HFFc6 (cell line): ENCODE data around the gene PRKAA1. TPM values are rescaled to one million over a fixed set of nuclear protein-coding genes. Genes with fewer than 3 reads are reported as not detected.
A peak's percentile ranks its signal among the peaks of the same experiment; 100 is the strongest.

Experiments
- DNase-seq: peaks from one replicate; pipeline ENCODE4 v3.0.0-alpha.2; 2018
- H3K27ac Mint-ChIP-seq: 2 replicates; pipeline ENCODE4 v1.8.0; 2020; ENCODE audit warnings: mild to moderate bottlenecking, mixed read lengths
- H3K27me3 Mint-ChIP-seq: 2 replicates; pipeline ENCODE4 v1.8.0; 2021; ENCODE audit warnings: mild to moderate bottlenecking, moderate library complexity, mixed read lengths; ENCODE audit not compliant: insufficient read depth
- H3K36me3 Mint-ChIP-seq: 2 replicates; pipeline ENCODE4 v1.8.0; 2021; ENCODE audit warnings: low read depth, mixed read lengths
- H3K4me1 Mint-ChIP-seq: 2 replicates; pipeline ENCODE4 v1.8.0; 2020; ENCODE audit warnings: low read depth, mixed read lengths
- H3K4me3 Mint-ChIP-seq: 2 replicates; pipeline ENCODE4 v1.8.0; 2020; ENCODE audit warnings: mild to moderate bottlenecking, moderate library complexity, mixed read lengths
- H3K9me3 Mint-ChIP-seq: 2 replicates; pipeline ENCODE4 v1.8.0; 2020; ENCODE audit warnings: mild to moderate bottlenecking, mixed read lengths
- total RNA-seq, 6 experiments: library from RNA; stranded (reverse); fragmentation: NEBNext Ultra II Directional; extraction: Animal tissue kit (Norgen Biotek cat#: 25700); gene quantifications; 2 replicates in 1 of 6; 3 replicates in 5 of 6; pipeline ENCODE4 v1.2.3, GENCODE V29; 2021
- TF ChIP-seq, protein P1 (sequence below): fragments of 200-600 bp; sonication (generic); IDR thresholded peaks from 2 replicates; pipeline ENCODE4 v1.5.0; 2021; ENCODE audit warnings: antibody characterized with exemption, mild to moderate bottlenecking

The PRKAA1 gene
- total RNA-seq, 6 experiments from 2014 or later: 81.7 to 103 (median 88.3) TPM

DNA sequence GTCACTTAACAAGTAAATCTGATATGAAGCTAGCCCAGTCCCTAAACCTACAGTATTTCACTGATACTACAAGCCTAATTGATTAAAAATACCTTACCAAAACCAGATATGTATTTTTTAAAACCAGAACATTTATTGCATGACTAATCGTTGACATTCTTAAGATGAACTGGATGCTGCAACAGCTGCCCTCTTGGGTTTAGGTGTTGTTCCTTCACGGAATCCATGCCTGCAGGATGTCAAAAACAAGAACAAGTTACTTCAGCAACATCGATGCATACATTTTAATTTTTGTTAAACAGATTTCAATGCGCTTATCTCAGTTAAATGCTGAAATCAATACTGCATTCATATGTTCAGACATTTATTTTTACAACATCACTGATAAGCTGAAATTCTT lies 34.2 kb upstream of the PRKAA1 start:
- peak overlapping the region; percentile 76 for H3K27ac Mint-ChIP-seq
- H3K27me3 Mint-ChIP-seq: peaks cover 17% of the 10 kb centered on the region
- peaks cover 72% of the 10 kb centered on the region for H3K4me1 Mint-ChIP-seq
- DNase-seq: no peak
- TF ChIP-seq, protein P1, sequence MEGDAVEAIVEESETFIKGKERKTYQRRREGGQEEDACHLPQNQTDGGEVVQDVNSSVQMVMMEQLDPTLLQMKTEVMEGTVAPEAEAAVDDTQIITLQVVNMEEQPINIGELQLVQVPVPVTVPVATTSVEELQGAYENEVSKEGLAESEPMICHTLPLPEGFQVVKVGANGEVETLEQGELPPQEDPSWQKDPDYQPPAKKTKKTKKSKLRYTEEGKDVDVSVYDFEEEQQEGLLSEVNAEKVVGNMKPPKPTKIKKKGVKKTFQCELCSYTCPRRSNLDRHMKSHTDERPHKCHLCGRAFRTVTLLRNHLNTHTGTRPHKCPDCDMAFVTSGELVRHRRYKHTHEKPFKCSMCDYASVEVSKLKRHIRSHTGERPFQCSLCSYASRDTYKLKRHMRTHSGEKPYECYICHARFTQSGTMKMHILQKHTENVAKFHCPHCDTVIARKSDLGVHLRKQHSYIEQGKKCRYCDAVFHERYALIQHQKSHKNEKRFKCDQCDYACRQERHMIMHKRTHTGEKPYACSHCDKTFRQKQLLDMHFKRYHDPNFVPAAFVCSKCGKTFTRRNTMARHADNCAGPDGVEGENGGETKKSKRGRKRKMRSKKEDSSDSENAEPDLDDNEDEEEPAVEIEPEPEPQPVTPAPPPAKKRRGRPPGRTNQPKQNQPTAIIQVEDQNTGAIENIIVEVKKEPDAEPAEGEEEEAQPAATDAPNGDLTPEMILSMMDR: no peak
- peaks cover 78% of the 10 kb centered on the region for H3K36me3 Mint-ChIP-seq
- peaks cover 7% of the 10 kb centered on the region; the same call in 1 of the 2 replicates for H3K9me3 Mint-ChIP-seq
- peak overlapping the region; percentile 100 for H3K4me3 Mint-ChIP-seq

DNA sequence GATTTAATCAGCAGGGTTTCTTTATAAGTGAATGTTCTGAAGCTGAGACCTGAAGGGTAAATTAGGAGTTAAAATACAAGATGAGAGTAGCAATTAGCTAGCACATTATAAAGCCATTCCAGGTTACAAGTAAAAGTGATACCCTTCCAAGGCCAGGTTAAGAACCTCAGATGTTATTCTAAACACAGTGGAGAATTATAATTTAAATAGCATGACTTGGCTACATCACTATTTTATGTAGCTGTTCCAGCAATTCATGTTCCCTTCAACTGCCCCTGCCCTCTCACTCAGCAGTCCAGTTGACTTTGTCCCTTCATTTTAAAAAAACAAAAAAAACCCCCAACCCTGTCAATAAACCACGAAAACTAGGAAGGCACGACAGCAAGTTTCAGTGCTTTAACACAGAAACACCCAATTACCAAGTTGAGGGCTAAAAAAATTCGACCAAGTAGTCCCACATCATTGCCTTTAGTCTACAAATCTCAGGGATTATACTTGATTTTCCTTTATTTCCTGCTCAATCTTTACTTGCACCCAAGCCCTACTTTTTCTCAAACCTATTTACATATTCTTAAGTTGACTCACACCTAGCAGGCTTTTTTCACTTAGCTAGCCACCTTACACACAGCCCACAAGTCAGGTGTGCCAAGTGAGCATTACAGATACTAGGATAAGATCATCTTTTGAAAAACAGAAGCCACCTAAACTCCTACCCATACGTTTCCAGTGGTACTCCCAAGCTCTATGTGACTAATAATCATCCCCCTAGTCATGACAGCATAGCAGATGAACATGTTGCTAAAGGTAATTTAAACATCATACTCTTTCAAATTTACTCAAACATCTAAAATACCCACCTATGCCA lies 33.4 kb upstream of the PRKAA1 start:
- Mint-ChIP-seq H3K27ac (peak overlapping the region; percentile 76), H3K27me3 (peaks cover 17% of the 10 kb centered on the region), H3K9me3 (peaks cover 7% of the 10 kb centered on the region; the same call in 1 of the 2 replicates), H3K4me3 (peak overlapping the region; percentile 100), H3K4me1 (peaks cover 76% of the 10 kb centered on the region), H3K36me3 (peaks cover 86% of the 10 kb centered on the region)
- TF ChIP-seq, protein P1: no peak
- no peak for DNase-seq

DNA sequence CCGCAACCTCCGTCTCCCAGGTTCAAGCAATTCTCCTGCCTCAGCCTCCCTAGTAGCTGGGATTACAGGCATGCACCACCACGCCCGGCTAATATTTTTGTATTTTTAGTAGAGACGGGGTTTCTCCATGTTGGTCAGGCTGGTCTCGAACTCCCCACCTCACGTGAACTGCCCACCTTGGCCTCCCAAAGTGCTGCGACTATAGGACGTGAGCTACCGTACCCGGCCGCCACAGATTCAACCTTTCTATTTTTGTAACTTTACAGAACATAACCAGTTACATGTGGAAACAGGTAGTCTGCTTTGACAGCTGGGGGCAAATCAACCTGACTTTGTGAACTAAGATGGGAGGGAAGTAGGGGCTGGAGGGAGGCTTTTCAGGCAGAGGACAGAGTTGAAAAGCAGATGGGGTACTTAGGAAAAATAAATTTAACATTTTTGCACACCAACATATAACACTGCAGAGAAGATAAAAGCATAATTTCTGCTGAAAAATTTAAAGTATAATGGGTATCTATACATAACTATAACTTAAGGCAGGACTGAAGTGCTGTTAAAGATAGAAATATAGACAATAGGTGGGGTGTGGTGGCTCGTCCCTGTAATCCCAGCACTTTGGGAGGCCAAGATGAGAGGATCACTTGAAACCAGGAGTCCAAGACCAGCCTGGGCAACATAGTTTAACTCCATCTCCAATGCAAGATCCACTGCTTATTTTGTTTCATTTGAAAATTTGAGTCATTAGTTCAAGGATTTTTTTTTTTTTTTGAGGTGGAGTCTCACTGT lies 31.8 kb upstream of the PRKAA1 start:
- Mint-ChIP-seq H3K9me3 (no peaks in the 10 kb centered on the region; the same call in 1 of the 2 replicates), H3K4me1 (peaks cover 61% of the 10 kb centered on the region), H3K27me3 (peaks cover 22% of the 10 kb centered on the region), H3K27ac (peak overlapping the region; percentile 67), H3K36me3 (peaks cover 82% of the 10 kb centered on the region), H3K4me3 (no peak overlapping the region)
- DNase-seq: no peak
- TF ChIP-seq, protein P1: no peak

DNA sequence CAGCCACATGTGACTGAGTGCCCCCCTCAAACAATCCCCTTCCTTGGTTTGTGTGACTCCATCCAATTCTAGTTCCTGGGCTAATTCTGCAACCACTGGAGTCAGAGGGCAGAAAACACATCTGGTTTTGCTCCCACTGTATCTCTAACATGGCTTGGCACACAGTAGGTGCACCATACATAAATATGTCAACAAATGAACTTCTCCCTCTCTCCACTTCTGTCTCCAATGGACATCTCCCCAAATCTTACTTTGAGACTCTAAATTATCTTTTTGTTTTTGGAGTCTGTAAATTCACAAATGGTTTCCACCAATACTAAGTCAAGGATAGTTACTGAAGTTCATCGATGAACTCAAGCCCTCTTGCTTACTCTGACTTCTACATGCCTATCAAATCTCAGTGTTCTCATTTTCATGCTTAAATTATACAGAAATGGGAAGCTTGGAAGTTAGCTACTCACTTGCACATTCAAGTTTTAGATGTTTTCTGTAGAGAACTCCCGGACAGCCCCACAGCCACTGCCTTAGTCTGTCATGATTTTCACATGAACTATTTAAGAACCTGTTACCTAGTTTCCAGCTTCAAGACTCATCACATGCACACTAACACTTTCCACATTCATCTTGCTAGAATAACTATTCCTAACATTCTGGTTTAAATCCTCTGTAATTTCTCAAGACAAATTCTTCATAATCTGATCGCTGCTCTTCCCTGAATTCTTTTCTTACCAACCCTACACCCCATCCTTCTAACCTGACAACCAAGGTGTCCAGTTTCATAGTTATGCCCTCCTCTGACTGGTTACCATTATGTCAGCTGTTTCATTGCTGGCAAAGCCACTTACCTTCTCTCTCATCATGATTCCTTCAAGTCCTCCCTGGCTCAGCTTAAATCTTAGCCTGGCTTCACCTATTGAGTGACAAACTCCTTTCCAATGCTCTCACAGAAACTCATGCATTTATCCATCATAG lies 30.8 kb upstream of the PRKAA1 start:
- Mint-ChIP-seq H3K27me3 (peaks cover 20% of the 10 kb centered on the region), H3K27ac (peak overlapping the region; percentile 64), H3K4me1 (peaks cover 66% of the 10 kb centered on the region), H3K9me3 (no peaks in the 10 kb centered on the region), H3K4me3 (peak overlapping the region; percentile 27; the same call in 1 of the 2 replicates), H3K36me3 (peaks cover 72% of the 10 kb centered on the region)
- TF ChIP-seq, protein P1: no peak
- DNase-seq: no peak
